IMR-90 (cell line): ENCODE data around the gene OR4X1. TPM values are rescaled to one million over a fixed set of nuclear protein-coding genes. Genes with fewer than 3 reads are reported as not detected.
"Not testable (repeated sequence)": the region's sequence is repeated elsewhere in the genome, so short reads cannot be mapped to it uniquely, and the experiment has no call there.

Experiments
- ATAC-seq: fragments of 200-7000 bp; cut with Tn5 transposase; 2 replicates; pipeline ENCODE4 v1.9.1; 2020; ENCODE audit warnings: low read depth, mild to moderate bottlenecking, moderate library complexity
- BruUV-seq: library from RNA; stranded (reverse); fragments of 400-500 nt; replicated peaks from 2 replicates; lab custom pipeline; 2021; lab: Mats Ljungman, UMichigan
- CTCF ChIA-PET: fragments of 300-600 bp; formaldehyde crosslinking; extraction: SDS; loops from one replicate; lab custom pipeline; 2021; ENCODE audit warnings: antibody characterized with exemption; lab: Yijun Ruan, JAX
- POLR2A ChIA-PET: fragments of 300-600 bp; sonication (Branson Sonifier 250); formaldehyde crosslinking; loops from one replicate; lab custom pipeline; 2022; ENCODE audit warnings: antibody characterized with exemption; ENCODE audit not compliant: unreplicated experiment; lab: Charles Lee
- DNase-seq: peaks from one replicate; pipeline ENCODE4 v3.0.0; 2013
- H2AFZ ChIP-seq: replicated peaks from 2 replicates; pipeline ENCODE3; 2013; ENCODE audit warnings: low read length, mild to moderate bottlenecking; ENCODE audit not compliant: poor library complexity
- H2AK5ac ChIP-seq: 2 replicates; pipeline ENCODE4 v1.6.1; 2013; ENCODE audit warnings: low read depth, low read length, inconsistent platforms
- H2AK9ac ChIP-seq: replicated peaks from 2 replicates; pipeline ENCODE3; 2013; ENCODE audit warnings: mild to moderate bottlenecking, low read depth, low read length, moderate library complexity; ENCODE audit not compliant: poor library complexity
- H2BK120ac ChIP-seq: 2 replicates; pipeline ENCODE4 v1.6.1; 2013; ENCODE audit warnings: low read depth, low read length, inconsistent platforms
- H2BK15ac ChIP-seq: 3 replicates; pipeline ENCODE4 v1.6.1; 2013; ENCODE audit warnings: low read depth, low read length, inconsistent platforms
- H2BK20ac ChIP-seq: 2 replicates; pipeline ENCODE4 v1.6.1; 2013; ENCODE audit warnings: low read depth, mild to moderate bottlenecking, inconsistent platforms, low read length, moderate library complexity
- H2BK5ac ChIP-seq: 2 replicates; pipeline ENCODE4 v1.6.1; 2013; ENCODE audit warnings: mild to moderate bottlenecking, low read depth, low read length, inconsistent platforms; ENCODE audit not compliant: poor library complexity, severe bottlenecking
- H3K14ac ChIP-seq: replicated peaks from 2 replicates; pipeline ENCODE4 v1.6.1; 2013; ENCODE audit warnings: low read depth, low read length, inconsistent platforms
- H3K18ac ChIP-seq: 2 replicates; pipeline ENCODE4 v1.6.1; 2013; ENCODE audit warnings: low read depth, low read length, control low read depth
- H3K23ac ChIP-seq: 2 replicates; pipeline ENCODE4 v1.6.1; 2013; ENCODE audit warnings: low read depth, low read length, inconsistent platforms
- H3K27ac ChIP-seq: 2 replicates; pipeline ENCODE4 v1.5.1; 2013; ENCODE audit warnings: mild to moderate bottlenecking, control low read depth, low read length; ENCODE audit not compliant: insufficient read depth
- H3K27me3 ChIP-seq: 2 replicates; pipeline ENCODE4 v1.6.1; 2013; ENCODE audit warnings: low read length; ENCODE audit not compliant: control insufficient read depth, insufficient read depth
- H3K36me3 ChIP-seq: 2 replicates; pipeline ENCODE4 v1.6.1; 2013; ENCODE audit warnings: low read length, mixed read lengths; ENCODE audit not compliant: control insufficient read depth, insufficient read depth
- H3K4ac ChIP-seq: 2 replicates; pipeline ENCODE4 v1.6.1; 2013; ENCODE audit warnings: low read depth, low read length, inconsistent platforms
- H3K4me1 ChIP-seq: 2 replicates; pipeline ENCODE4 v1.6.1; 2013; ENCODE audit warnings: low read length, mixed read lengths; ENCODE audit not compliant: control insufficient read depth, insufficient read depth
- H3K4me2 ChIP-seq: 2 replicates; pipeline ENCODE4 v1.6.1; 2013; ENCODE audit warnings: low read depth, mild to moderate bottlenecking, control low read depth, low read length, moderate library complexity
- H3K4me3 ChIP-seq: 2 replicates; pipeline ENCODE4 v1.5.1; 2013; ENCODE audit warnings: low read depth, mild to moderate bottlenecking, control low read depth, low read length, moderate library complexity; ENCODE audit not compliant: insufficient read depth
- H3K56ac ChIP-seq: 2 replicates; pipeline ENCODE4 v1.6.1; 2013; ENCODE audit warnings: low read length, inconsistent platforms; ENCODE audit not compliant: insufficient read depth; ENCODE audit errors: extremely low read depth
- H3K79me1 ChIP-seq, 2 experiments: 2 replicates each; pipeline ENCODE4 v1.6.1; 2013; ENCODE audit warnings: low read length in 2 of 2, inconsistent platforms in 1 of 2, low read depth in 1 of 2
- H3K9ac ChIP-seq: 2 replicates; pipeline ENCODE4 v1.6.1; 2013; ENCODE audit warnings: low read depth, low read length, control low read depth
- H3K9me1 ChIP-seq: 2 replicates; pipeline ENCODE4 v1.6.1; 2013; ENCODE audit warnings: low read length, inconsistent platforms; ENCODE audit not compliant: insufficient read depth
- H3K9me3 ChIP-seq: 2 replicates; pipeline ENCODE4 v1.6.1; 2013; ENCODE audit warnings: low read length; ENCODE audit not compliant: control insufficient read depth, insufficient read depth
- H4K20me1 ChIP-seq: 2 replicates; pipeline ENCODE4 v1.6.1; 2013; ENCODE audit warnings: low read length, inconsistent platforms; ENCODE audit not compliant: insufficient read depth
- H4K5ac ChIP-seq: 2 replicates; pipeline ENCODE4 v1.6.1; 2013; ENCODE audit warnings: mild to moderate bottlenecking, low read depth, low read length, control low read depth
- H4K8ac ChIP-seq, 2 experiments: 2 replicates each; pipeline ENCODE4 v1.6.1; 2013; ENCODE audit warnings: low read depth in 2 of 2, low read length in 2 of 2, control low read depth in 1 of 2, inconsistent platforms in 1 of 2
- H4K91ac ChIP-seq: 2 replicates; pipeline ENCODE4 v1.6.1; 2013; ENCODE audit warnings: low read depth, low read length, inconsistent platforms; ENCODE audit not compliant: insufficient read depth
- BHLHE40 ChIP-seq: fragments of 150-350 bp; IDR thresholded peaks from 2 replicates; pipeline ENCODE4 v1.6.1; 2016; ENCODE audit warnings: mild to moderate bottlenecking, low read depth, low read length
- CHD1 ChIP-seq: IDR thresholded peaks from 2 replicates; pipeline ENCODE4 v1.6.1; 2012; ENCODE audit warnings: low read depth, low read length, improper control_type of control experiment
- ELK1 ChIP-seq: fragments of 150-350 bp; IDR thresholded peaks from 2 replicates; pipeline ENCODE4 v1.6.1; 2016; ENCODE audit warnings: low read depth, mild to moderate bottlenecking, low read length, moderate library complexity, borderline replicate concordance
- FOS ChIP-seq: fragments of 150-350 bp; IDR thresholded peaks from 2 replicates; pipeline ENCODE4 v1.6.1; 2016; ENCODE audit warnings: low read depth, low read length
- MAZ ChIP-seq: IDR thresholded peaks from 2 replicates; pipeline ENCODE4 v1.6.1; 2012; ENCODE audit warnings: low read depth, mild to moderate bottlenecking, low read length, improper control_type of control experiment, moderate library complexity, borderline replicate concordance
- RAD21 ChIP-seq: IDR thresholded peaks from 2 replicates; pipeline ENCODE4 v1.6.1; 2012; ENCODE audit warnings: low read length, improper control_type of control experiment
- SMC3 ChIP-seq: fragments of 150-350 bp; IDR thresholded peaks from 2 replicates; pipeline ENCODE4 v1.6.1; 2016; ENCODE audit warnings: low read depth, mild to moderate bottlenecking, antibody characterized with exemption, low read length, moderate library complexity
- WGBS, 2 experiments: methylation state at CpG; one replicate each; pipeline versions ENCODE4 v1.1.5 to v1.1.7; 2013; ENCODE audit warnings: missing lambda C conversion rate in 2 of 2; ENCODE audit not compliant: insufficient read length in 1 of 2; ENCODE audit errors: extremely low coverage in 2 of 2; 5-methylcytosine and 5-hydroxymethylcytosine counted together
- dilution Hi-C: fragments of 300-500 bp; cut with HindIII; formaldehyde crosslinking; loops from one replicate; pipeline ENCODE4 v1.14.3; 2018; ENCODE audit warnings: low sequenced_read_pairs; ENCODE audit not compliant: unreplicated experiment
- in situ Hi-C: fragments of 300-500 bp; cut with MboI; formaldehyde crosslinking; loops from 3 replicates; pipeline ENCODE4 v1.14.3; 2019; ENCODE audit warnings: low sequenced_read_pairs, inconsistent platforms, mixed read lengths
- intact Hi-C: fragments of 100-400 bp; cut with micrococcal nuclease; formaldehyde crosslinking; loops from 2 replicates; pipeline ENCODE4 v1.10.0; 2022
- polyA plus RNA-seq, 3 experiments: library from polyadenylated mRNA; depleted of rRNA; stranded (reverse); fragments of >200 nt; gene quantifications; 2 replicates each; pipeline ENCODE4 v1.2.3, GENCODE V29; 2012; ENCODE audit warnings: low replicate concordance in 1 of 3
- total RNA-seq: library from RNA; depleted of rRNA; stranded (reverse); fragments of >200 nt; gene quantifications from 2 replicates; pipeline ENCODE4 v1.2.3, GENCODE V29; 2012

Gene OR4X1
- total and polyA plus RNA-seq, 2 of the 4 experiments (the other 2 are of a cell fraction), result not detected

DNA sequence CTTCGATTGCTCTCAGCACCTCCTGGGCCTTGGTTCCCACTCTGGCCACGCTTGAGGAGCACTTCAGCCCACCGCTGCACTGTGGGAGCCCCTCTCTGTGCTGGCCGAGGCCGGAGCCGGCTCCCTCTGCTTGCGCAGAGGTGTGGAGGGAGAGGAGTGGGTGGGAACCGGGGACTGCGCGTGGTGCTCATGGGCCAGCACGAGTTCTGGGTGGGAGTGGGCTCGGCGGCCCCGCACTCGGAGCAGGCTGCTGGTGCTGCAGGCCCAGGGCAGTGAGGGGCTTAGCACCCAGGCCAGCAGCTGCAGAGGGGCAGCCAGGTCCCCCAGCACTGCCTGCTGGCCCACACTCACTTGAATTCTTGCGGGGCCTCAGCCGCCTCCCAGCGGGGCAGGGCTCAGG, 34.9 kb upstream of the OR4X1 start:
- Histone ChIP-seq H4K91ac (no peak overlapping the region), H2BK20ac (no peak overlapping the region), H2AK5ac (no peak overlapping the region), H3K27me3 (no peaks in the 10 kb centered on the region), H3K23ac (no peak overlapping the region), H3K14ac (no peak overlapping the region), H3K79me1 (no peaks in the 10 kb centered on the region), H3K4ac (no peak overlapping the region), H3K4me3 (no peak overlapping the region), H4K8ac (no peak overlapping the region), H2AK9ac (no peak overlapping the region), H3K36me3 (no peaks in the 10 kb centered on the region), H3K18ac (no peak overlapping the region), H3K9me1 (no peaks in the 10 kb centered on the region), H3K9me3 (no peaks in the 10 kb centered on the region), H3K4me2 (no peak overlapping the region), H3K4me1 (no peaks in the 10 kb centered on the region), H3K9ac (no peak overlapping the region), H2AFZ (no peak overlapping the region), H2BK15ac (no peak overlapping the region), H2BK5ac (no peak overlapping the region), H3K56ac (no peak overlapping the region), H3K27ac (no peak overlapping the region), H4K20me1 (no peaks in the 10 kb centered on the region), H2BK120ac (no peak overlapping the region), H4K5ac (no peak overlapping the region)
- TF ChIP-seq CHD1, result no peak
- no peak for TF ChIP-seq FOS
- TF ChIP-seq ELK1, result no peak
- no peak for TF ChIP-seq MAZ
- no peak for TF ChIP-seq BHLHE40
- TF ChIP-seq RAD21, result no peak
- no peak for TF ChIP-seq SMC3
- CTCF ChIA-PET, result interaction anchor here (0.6 kb wide), 1 partner anchor 9 kb away, joined by 6 read pairs; no protein-coding TSS in a partner anchor
- no TSS peak for BruUV-seq
- POLR2A ChIA-PET, result no interaction called here
- dilution Hi-C loops, result no loop called here
- intact Hi-C loops, result no loop called here
- ATAC-seq, result no peak
- in situ Hi-C loops, result no loop called here
- DNase-seq, result no peak
- 33% methylated on average over 1 of the region's 18 CpGs; no CpG with 5 or more reads in 1 of the 2 experiments for WGBS, 2 experiments

DNA sequence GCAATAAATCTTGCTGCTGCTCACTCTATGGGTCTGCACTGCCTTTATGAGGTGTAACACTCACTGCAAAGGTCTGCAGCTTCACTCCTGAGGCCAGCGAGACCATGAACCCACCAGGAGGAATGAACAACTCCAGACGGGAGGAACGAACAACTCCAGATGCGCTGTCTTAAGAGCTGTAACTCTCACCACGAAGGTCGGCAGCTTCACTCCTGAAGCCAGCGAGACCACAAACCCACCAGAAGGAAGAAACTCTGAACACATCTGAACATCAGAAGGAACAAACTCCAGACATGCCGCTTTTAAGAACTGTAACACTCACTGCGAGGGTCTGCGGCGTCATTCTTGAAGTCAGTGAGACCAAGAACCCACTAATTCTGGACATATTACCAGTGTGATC, 33.6 kb upstream of the OR4X1 start:
- H4K5ac ChIP-seq, H3K4me2 ChIP-seq, H3K4me1 ChIP-seq, H3K27ac ChIP-seq, H3K36me3 ChIP-seq, intact Hi-C loops, H3K79me1 ChIP-seq, H3K9me3 ChIP-seq, H3K27me3 ChIP-seq, POLR2A ChIA-PET, H3K9me1 ChIP-seq, DNase-seq, dilution Hi-C loops, H3K4me3 ChIP-seq, H4K8ac ChIP-seq, H3K18ac ChIP-seq, BruUV-seq, H2AFZ ChIP-seq, H3K9ac ChIP-seq, H3K56ac ChIP-seq, H4K91ac ChIP-seq, in situ Hi-C loops, ATAC-seq, H3K14ac ChIP-seq, H3K4ac ChIP-seq, H2BK15ac ChIP-seq, H3K23ac ChIP-seq, H4K20me1 ChIP-seq, H2AK9ac ChIP-seq, H2BK5ac ChIP-seq, CTCF ChIA-PET, H2BK20ac ChIP-seq, H2AK5ac ChIP-seq, H2BK120ac ChIP-seq: not testable (repeated sequence)
- WGBS, 2 experiments, result no CpG with 5 or more reads among the region's 11 CpGs
